Dermis microvascular lymphatic vessel endothelial cell (primary cell): ENCODE results near the gene RPP21. TPM values are rescaled to one million over a fixed set of nuclear protein-coding genes. Genes with fewer than 3 reads are reported as not detected.
A peak's percentile ranks its signal among the peaks of the same experiment; 100 is the strongest.

Experiments
- DNase-seq, 2 donors: peaks; one replicate each; pipeline versions ENCODE4 v3.0.0 to v3.0.0-alpha.2; 2010; ENCODE audit warnings: low read depth in 2 of 2
- total RNA-seq: library from RNA; depleted of rRNA; stranded (reverse); fragments of >200 nt; gene quantifications from 2 replicates; pipeline ENCODE4 v1.2.1, GENCODE V29; 2014

The RPP21 gene
- total RNA-seq, 1 donor from 2014 or later, result 19.8 TPM

GRCh38 chr6:30378290-30378937, 33.5 kb downstream of the RPP21 start:
- DNase-seq, result peak; percentile 7 to 36

- no peak for DNase-seq
These were observed 35.5 kb downstream of the RPP21 start for GRCh38 chr6:30380464-30380863.

- DNase-seq, result no peak
These were observed 41.2 kb downstream of the RPP21 start for GRCh38 chr6:30386166-30386565.

- DNase-seq, result no peak
These were observed 46.3 kb downstream of the RPP21 start for GRCh38 chr6:30391240-30391639.

- no peak for DNase-seq
These were observed 49.2 kb downstream of the RPP21 start for GRCh38 chr6:30394139-30394538.

Other genes with a start within 250 kb of the RPP21 start
- not detected in 2 replicates for gene TRIM31, start 232.1 kb upstream of the RPP21 start, total RNA-seq
- gene TRIM40, start 209.0 kb upstream of the RPP21 start, total RNA-seq, result not detected in 2 replicates
- not detected in 2 replicates for gene TRIM10, start 183.9 kb upstream of the RPP21 start, total RNA-seq
- gene TRIM15, start 181.6 kb upstream of the RPP21 start, total RNA-seq, result not detected in 2 replicates
- gene TRIM26, start 131.8 kb upstream of the RPP21 start, total RNA-seq, result 18.5 and 23.6 TPM in 2 replicates
- gene TRIM39, start 18.2 kb upstream of the RPP21 start, total RNA-seq, result 7.6 and 12.1 TPM in 2 replicates
- gene HLA-E, start 144.4 kb downstream of the RPP21 start, total RNA-seq, result 465 and 1,088 TPM in 2 replicates
- gene GNL1, start 211.3 kb downstream of the RPP21 start, total RNA-seq, result 43.1 and 53.1 TPM in 2 replicates
- 2.2 and 2.5 TPM in 2 replicates for gene PRR3, start 212.1 kb downstream of the RPP21 start, total RNA-seq
- 29.3 and 43.2 TPM in 2 replicates for gene ABCF1, start 226.3 kb downstream of the RPP21 start, total RNA-seq